ENCODE results near the gene TMEM138.

The TMEM138 gene

DNA sequence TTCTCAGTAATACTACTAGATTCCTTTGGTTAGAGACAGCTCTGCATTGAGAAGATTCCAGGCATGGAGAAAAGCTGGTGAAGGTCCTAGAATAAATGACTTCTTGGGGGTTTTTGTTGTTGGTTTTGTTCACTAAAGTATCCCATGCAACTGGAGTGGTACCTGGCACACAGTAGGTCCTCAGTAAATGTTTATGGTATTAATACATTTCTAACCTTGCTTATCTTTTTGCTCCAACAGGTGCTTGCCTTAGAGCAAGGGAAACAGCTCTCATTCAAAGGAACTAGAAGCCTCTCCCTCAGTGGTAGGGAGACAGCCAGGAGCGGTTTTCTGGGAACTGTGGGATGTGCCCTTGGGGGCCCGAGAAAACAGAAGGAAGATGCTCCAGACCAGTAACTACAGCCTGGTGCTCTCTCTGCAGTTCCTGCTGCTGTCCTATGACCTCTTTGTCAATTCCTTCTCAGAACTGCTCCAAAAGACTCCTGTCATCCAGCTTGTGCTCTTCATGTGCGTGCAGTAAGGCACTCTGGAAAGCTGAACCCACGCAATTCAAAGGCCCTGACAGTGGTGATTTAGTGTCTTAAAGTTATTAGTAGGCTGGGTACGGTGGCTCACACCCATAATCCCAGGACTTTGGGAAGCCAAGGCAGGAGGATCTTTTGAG is 2.0 kb downstream of the TMEM138 start:
- H3K9ac ChIP-seq (ENCODE audit: low read depth in 1 of 2, low read length in 2 of 2): no peak overlapping the region
- no peak overlapping the region for H3K27ac ChIP-seq (ENCODE audit: low read depth in 2 of 2, low read length in 2 of 2)
- H3K4me1 ChIP-seq (ENCODE audit: control insufficient read depth in 2 of 2, insufficient read depth in 2 of 2, low read length in 2 of 2): peaks cover 6 to 21% of the 10 kb centered on the region in 2 donors
- peaks cover 36 to 41% of the 10 kb centered on the region in 2 donors for H3K36me3 ChIP-seq (ENCODE audit: control insufficient read depth in 2 of 2, insufficient read depth in 2 of 2, low read length in 2 of 2)
- H3K4me3 ChIP-seq (ENCODE audit: low read length in 2 of 2): no peak overlapping the region
- H3K27me3 ChIP-seq (ENCODE audit: control insufficient read depth in 2 of 2, insufficient read depth in 2 of 2, low read length in 2 of 2): no peaks in the 10 kb centered on the region
- no peaks in the 10 kb centered on the region for H3K9me3 ChIP-seq (ENCODE audit: control insufficient read depth in 2 of 2, low read length in 2 of 2)

DNA sequence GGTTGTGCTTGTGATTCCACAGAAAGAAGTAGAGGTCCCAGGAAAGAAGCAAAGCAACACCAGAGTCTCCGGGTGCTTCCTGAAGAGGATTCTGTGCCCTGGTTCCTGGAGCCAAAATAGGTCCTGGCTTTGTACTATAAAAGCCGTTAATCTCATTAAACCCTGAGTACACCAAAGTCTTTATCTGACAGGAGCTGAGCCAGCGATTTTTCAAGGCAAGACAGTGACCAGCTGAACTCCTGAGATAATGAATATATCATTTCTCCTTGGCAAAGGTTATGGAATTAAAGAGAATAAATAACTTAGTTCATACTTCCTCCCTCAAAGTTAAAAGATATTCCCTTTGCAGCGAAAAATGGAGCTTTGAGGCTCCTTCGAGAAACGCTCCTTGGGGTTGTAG is 5.2 kb downstream of the TMEM138 start:
- Histone ChIP-seq H3K36me3 (ENCODE audit: control insufficient read depth in 2 of 2, insufficient read depth in 2 of 2, low read length in 2 of 2) (peaks cover 45 to 47% of the 10 kb centered on the region in 2 donors), H3K4me3 (ENCODE audit: low read length in 2 of 2) (no peak overlapping the region), H3K4me1 (ENCODE audit: control insufficient read depth in 2 of 2, insufficient read depth in 2 of 2, low read length in 2 of 2) (peaks cover 0 to 6% of the 10 kb centered on the region in 2 donors), H3K9ac (ENCODE audit: low read depth in 1 of 2, low read length in 2 of 2) (no peak overlapping the region), H3K27me3 (ENCODE audit: control insufficient read depth in 2 of 2, insufficient read depth in 2 of 2, low read length in 2 of 2) (no peaks in the 10 kb centered on the region), H3K9me3 (ENCODE audit: control insufficient read depth in 2 of 2, low read length in 2 of 2) (no peaks in the 10 kb centered on the region), H3K27ac (ENCODE audit: low read depth in 2 of 2, low read length in 2 of 2) (no peak overlapping the region)

DNA sequence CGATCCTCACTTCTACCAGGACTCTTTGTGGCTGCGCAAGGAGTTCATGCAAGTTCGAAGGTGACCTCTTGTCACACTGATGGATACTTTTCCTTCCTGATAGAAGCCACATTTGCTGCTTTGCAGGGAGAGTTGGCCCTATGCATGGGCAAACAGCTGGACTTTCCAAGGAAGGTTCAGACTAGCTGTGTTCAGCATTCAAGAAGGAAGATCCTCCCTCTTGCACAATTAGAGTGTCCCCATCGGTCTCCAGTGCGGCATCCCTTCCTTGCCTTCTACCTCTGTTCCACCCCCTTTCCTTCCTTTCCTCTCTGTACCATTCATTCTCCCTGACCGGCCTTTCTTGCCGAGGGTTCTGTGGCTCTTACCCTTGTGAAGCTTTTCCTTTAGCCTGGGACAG is 6.5 kb downstream of the TMEM138 start:
- no peak overlapping the region for H3K9ac ChIP-seq (ENCODE audit: low read depth in 1 of 2, low read length in 2 of 2)
- H3K4me1 ChIP-seq (ENCODE audit: control insufficient read depth in 2 of 2, insufficient read depth in 2 of 2, low read length in 2 of 2): no peaks in the 10 kb centered on the region
- H3K9me3 ChIP-seq (ENCODE audit: control insufficient read depth in 2 of 2, low read length in 2 of 2): no peaks in the 10 kb centered on the region
- H3K27ac ChIP-seq (ENCODE audit: low read depth in 2 of 2, low read length in 2 of 2): no peak overlapping the region
- peaks cover 43 to 47% of the 10 kb centered on the region in 2 donors for H3K36me3 ChIP-seq (ENCODE audit: control insufficient read depth in 2 of 2, insufficient read depth in 2 of 2, low read length in 2 of 2)
- no peak overlapping the region for H3K4me3 ChIP-seq (ENCODE audit: low read length in 2 of 2)
- H3K27me3 ChIP-seq (ENCODE audit: control insufficient read depth in 2 of 2, insufficient read depth in 2 of 2, low read length in 2 of 2): no peaks in the 10 kb centered on the region

DNA sequence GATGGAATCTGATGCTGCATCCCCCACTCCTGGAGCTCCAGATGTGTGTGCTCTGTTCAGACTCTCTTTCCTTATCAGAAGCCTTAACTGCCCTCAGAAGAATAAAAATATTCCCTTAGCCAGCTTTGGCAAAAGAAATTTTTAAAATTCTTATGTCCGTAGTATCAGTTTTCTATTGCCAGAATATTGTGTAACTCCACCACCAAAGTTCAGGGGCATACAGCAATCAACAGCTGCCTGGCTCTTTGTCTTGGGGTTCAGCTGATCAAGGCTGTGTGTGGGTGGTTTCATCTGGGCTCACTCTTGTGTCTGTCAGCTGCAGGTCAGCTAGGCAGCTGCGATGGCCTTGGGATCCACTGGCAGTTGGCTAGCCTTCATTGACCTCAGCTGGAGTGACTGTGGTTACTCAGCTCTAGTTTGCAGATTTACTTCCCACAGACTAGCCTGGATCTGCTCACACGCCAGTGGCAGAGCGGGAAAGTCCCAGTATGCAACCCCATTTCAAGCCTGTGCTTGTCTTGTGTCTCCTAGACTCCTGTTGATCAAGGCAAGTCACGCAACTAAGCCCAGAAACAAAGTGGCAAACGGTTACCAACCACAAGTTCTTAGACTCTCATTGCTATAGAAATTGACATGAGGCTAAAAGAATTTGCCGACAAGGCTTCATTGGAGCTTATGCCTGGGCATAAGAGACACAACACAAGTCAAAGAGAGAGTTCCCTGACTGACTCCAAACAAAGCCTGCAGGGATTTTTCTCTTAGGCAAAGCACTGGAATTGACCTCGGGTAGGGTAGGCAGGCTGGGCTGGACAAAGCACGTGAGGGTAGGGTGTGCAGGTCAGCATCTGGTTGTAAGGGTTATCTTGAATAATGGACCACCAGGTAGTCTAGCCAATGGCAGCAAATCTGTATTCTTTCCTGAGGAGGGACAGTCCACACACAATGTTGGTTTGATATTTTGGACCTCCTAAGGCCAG is 7.5 kb downstream of the TMEM138 start:
- H3K4me3 ChIP-seq (ENCODE audit: low read length in 2 of 2): no peak overlapping the region
- H3K36me3 ChIP-seq (ENCODE audit: control insufficient read depth in 2 of 2, insufficient read depth in 2 of 2, low read length in 2 of 2): peaks cover 41 to 42% of the 10 kb centered on the region in 2 donors
- H3K9me3 ChIP-seq (ENCODE audit: control insufficient read depth in 2 of 2, low read length in 2 of 2): no peaks in the 10 kb centered on the region
- H3K27me3 ChIP-seq (ENCODE audit: control insufficient read depth in 2 of 2, insufficient read depth in 2 of 2, low read length in 2 of 2): no peaks in the 10 kb centered on the region
- H3K9ac ChIP-seq (ENCODE audit: low read depth in 1 of 2, low read length in 2 of 2): no peak overlapping the region
- no peak overlapping the region for H3K27ac ChIP-seq (ENCODE audit: low read depth in 2 of 2, low read length in 2 of 2)
- H3K4me1 ChIP-seq (ENCODE audit: control insufficient read depth in 2 of 2, insufficient read depth in 2 of 2, low read length in 2 of 2): no peaks in the 10 kb centered on the region

DNA sequence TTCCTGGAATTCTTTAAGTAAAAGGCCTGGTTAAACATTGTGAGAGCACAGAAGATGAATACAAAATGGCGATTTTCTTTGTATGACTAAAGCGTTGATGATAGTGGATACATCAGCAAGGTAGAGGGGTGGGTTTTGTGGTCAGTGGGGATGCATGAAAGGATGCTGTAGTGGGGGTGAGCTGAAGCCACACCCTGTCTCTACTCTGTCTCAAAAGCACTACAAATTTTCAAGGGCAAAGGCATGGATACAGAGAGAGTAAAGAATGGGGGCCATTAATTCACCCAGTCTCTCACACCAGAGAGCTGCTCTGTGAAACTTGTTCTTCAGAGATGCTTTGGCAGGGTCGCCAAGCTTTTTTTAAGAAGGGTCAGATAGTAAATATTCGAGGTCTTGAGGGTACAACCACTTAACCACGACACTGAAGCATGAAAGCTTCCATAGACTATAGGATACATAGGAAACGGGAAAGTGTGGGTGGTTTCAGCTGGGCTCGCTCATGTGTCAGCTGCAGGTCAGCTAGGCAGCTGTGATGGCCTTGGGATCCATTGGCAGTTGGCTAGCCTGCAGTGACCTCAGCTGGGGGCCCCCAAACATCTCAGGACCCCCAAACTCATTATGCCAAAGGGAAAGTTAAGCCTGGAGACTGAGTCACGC is 8.3 kb downstream of the TMEM138 start:
- peaks cover 39 to 41% of the 10 kb centered on the region in 2 donors for H3K36me3 ChIP-seq (ENCODE audit: control insufficient read depth in 2 of 2, insufficient read depth in 2 of 2, low read length in 2 of 2)
- H3K27ac ChIP-seq (ENCODE audit: low read depth in 2 of 2, low read length in 2 of 2): no peak overlapping the region
- H3K4me3 ChIP-seq (ENCODE audit: low read length in 2 of 2): no peak overlapping the region
- H3K4me1 ChIP-seq (ENCODE audit: control insufficient read depth in 2 of 2, insufficient read depth in 2 of 2, low read length in 2 of 2): no peaks in the 10 kb centered on the region
- no peaks in the 10 kb centered on the region for H3K9me3 ChIP-seq (ENCODE audit: control insufficient read depth in 2 of 2, low read length in 2 of 2)
- H3K27me3 ChIP-seq (ENCODE audit: control insufficient read depth in 2 of 2, insufficient read depth in 2 of 2, low read length in 2 of 2): no peaks in the 10 kb centered on the region
- H3K9ac ChIP-seq (ENCODE audit: low read depth in 1 of 2, low read length in 2 of 2): no peak overlapping the region

DNA sequence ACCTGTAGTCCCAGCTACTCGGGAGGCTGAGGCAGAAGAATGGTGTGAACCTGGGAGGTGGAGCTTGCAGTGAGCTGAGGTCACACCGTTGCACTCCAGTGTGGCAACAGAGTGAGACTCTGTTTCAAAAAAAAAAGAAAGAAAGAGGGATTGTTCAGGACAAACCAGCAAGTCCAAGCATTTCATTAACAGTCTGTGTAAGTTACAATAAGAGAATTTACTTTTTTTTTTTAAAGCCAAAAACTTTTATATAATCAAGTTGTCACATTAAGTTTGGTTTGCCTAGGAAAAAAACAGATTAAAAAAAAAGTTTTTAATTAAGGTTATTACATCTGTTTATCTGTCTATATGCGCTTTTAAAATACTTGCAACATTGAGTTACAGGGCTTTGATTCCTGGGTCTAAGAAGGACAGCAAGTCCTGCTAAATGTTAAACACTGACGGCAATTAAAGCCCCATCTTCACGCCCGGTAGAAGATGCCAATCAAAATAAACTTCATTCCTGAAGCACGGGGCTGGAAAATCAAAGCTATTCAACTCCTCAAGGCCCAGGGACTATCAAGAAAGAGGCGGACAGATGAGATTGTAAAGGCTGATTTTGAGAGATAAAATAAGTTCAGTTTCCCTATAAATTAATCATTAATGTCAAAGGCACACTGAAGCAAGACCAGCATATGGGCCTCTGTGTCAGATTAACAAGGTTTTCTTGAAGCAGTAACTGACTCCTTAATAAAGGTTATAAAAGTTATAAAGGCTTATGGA is 10.7 kb downstream of the TMEM138 start:
- Histone ChIP-seq H3K4me3 (ENCODE audit: low read length in 2 of 2) (no peak overlapping the region), H3K9ac (ENCODE audit: low read depth in 1 of 2, low read length in 2 of 2) (no peak overlapping the region), H3K36me3 (ENCODE audit: control insufficient read depth in 2 of 2, insufficient read depth in 2 of 2, low read length in 2 of 2) (peaks cover 18 to 20% of the 10 kb centered on the region in 2 donors), H3K27ac (ENCODE audit: low read depth in 2 of 2, low read length in 2 of 2) (no peak overlapping the region), H3K9me3 (ENCODE audit: control insufficient read depth in 2 of 2, low read length in 2 of 2) (no peaks in the 10 kb centered on the region), H3K4me1 (ENCODE audit: control insufficient read depth in 2 of 2, insufficient read depth in 2 of 2, low read length in 2 of 2) (no peaks in the 10 kb centered on the region), H3K27me3 (ENCODE audit: control insufficient read depth in 2 of 2, insufficient read depth in 2 of 2, low read length in 2 of 2) (no peaks in the 10 kb centered on the region)

DNA sequence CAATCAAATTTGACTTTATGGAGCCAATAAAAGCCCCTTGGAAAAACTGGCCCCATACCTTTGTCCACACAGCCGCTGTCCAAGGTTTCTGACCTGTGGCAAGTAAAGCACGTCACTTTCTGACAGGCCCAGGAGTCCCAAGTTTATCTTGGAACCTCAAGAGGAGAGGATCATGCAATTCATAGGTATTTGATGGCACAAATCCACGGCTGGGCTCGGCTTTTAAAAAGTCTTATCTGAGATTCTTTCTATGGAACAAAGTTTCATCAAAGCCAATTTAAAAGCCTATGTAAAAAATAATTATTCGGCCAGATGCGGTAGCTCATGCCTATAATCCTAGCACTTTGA is 13.6 kb downstream of the TMEM138 start:
- no peak overlapping the region for H3K27ac ChIP-seq (ENCODE audit: low read depth in 2 of 2, low read length in 2 of 2)

DNA sequence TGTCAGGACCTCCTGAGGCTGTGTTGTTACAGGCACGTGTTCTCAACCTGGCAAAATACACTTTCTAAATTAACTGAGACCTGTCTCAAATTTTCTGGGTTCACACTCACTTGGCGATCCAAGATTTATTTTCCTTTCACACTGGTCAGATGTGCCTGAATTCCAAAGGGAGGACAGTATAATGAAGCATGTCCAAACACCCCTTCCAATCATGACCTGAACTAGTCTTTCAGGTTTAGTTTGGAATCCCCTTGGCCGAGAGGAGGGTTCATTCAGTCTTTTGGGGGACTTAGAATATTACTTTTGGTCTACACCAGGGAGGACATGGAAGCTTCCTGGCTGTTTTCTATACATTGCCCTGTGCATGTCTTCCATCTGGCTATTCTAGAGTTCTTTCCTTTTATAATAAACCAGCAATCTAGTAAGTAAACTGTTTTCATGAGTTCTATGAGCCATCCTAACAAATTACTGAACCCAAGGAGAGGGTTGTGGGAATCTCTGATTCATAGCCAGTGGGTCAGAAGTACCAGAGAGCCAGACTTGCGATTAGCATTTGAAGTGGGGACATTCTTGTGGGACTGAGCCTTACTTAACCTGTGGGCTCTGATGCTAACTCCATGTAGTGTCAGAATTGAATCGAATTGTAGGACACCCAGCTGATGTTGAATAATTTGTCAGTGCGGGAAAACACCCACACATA is 15.4 kb downstream of the TMEM138 start:
- Histone ChIP-seq H3K27ac (ENCODE audit: low read depth in 2 of 2, low read length in 2 of 2) (no peak overlapping the region), H3K4me1 (ENCODE audit: control insufficient read depth in 2 of 2, insufficient read depth in 2 of 2, low read length in 2 of 2) (peaks cover 0 to 2% of the 10 kb centered on the region in 2 donors), H3K27me3 (ENCODE audit: control insufficient read depth in 2 of 2, insufficient read depth in 2 of 2, low read length in 2 of 2) (no peaks in the 10 kb centered on the region), H3K36me3 (ENCODE audit: control insufficient read depth in 2 of 2, insufficient read depth in 2 of 2, low read length in 2 of 2) (no peaks in the 10 kb centered on the region), H3K9ac (ENCODE audit: low read depth in 1 of 2, low read length in 2 of 2) (no peak overlapping the region), H3K4me3 (ENCODE audit: low read length in 2 of 2) (no peak overlapping the region), H3K9me3 (ENCODE audit: control insufficient read depth in 2 of 2, low read length in 2 of 2) (no peaks in the 10 kb centered on the region)

More for the DNA sequence above, 13.6 kb downstream of the TMEM138 start:
- H3K4me3 ChIP-seq (ENCODE audit: low read length in 2 of 2): no peak overlapping the region
- H3K27me3 ChIP-seq (ENCODE audit: control insufficient read depth in 2 of 2, insufficient read depth in 2 of 2, low read length in 2 of 2): no peaks in the 10 kb centered on the region
- H3K9ac ChIP-seq (ENCODE audit: low read depth in 1 of 2, low read length in 2 of 2): no peak overlapping the region
- H3K36me3 ChIP-seq (ENCODE audit: control insufficient read depth in 2 of 2, insufficient read depth in 2 of 2, low read length in 2 of 2): no peaks in the 10 kb centered on the region
- H3K9me3 ChIP-seq (ENCODE audit: control insufficient read depth in 2 of 2, low read length in 2 of 2): no peaks in the 10 kb centered on the region
- H3K4me1 ChIP-seq (ENCODE audit: control insufficient read depth in 2 of 2, insufficient read depth in 2 of 2, low read length in 2 of 2): peaks cover 0 to 2% of the 10 kb centered on the region in 2 donors

DNA sequence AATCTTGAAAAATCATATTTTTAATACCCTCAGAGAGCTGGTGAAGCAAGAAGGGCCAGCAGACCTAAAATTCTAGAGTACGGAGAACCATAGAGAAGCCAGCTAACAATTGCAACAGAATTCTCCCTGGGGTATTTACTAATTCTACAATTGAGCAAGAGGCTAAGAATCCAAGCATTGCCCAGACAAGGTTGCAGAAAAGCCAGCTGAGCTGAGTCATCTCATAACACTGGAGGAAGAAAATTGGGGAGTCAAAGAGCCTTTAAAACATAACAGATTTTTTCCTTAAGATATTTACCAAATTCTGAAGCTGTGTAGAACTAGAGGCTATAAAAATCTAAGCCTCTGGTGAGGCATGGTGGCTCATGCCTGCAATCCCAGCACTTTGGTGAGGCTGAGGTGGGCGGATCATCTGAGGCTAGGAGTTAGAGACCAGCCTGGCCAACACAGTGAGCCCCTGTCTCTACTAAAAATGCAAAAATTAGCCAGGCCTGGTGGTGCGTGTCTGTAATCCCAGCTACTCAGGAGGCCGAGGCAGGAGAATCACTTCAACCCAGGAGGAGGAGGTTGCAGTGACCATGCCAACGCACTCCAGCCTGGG is 16.6 kb downstream of the TMEM138 start:
- Histone ChIP-seq H3K9ac (ENCODE audit: low read depth in 1 of 2, low read length in 2 of 2) (no peak overlapping the region), H3K4me3 (ENCODE audit: low read length in 2 of 2) (no peak overlapping the region), H3K27ac (ENCODE audit: low read depth in 2 of 2, low read length in 2 of 2) (no peak overlapping the region)

More for the DNA sequence above, 16.6 kb downstream of the TMEM138 start:
- Histone ChIP-seq H3K36me3 (ENCODE audit: control insufficient read depth in 2 of 2, insufficient read depth in 2 of 2, low read length in 2 of 2) (no peaks in the 10 kb centered on the region), H3K27me3 (ENCODE audit: control insufficient read depth in 2 of 2, insufficient read depth in 2 of 2, low read length in 2 of 2) (no peaks in the 10 kb centered on the region), H3K9me3 (ENCODE audit: control insufficient read depth in 2 of 2, low read length in 2 of 2) (no peaks in the 10 kb centered on the region), H3K4me1 (ENCODE audit: control insufficient read depth in 2 of 2, insufficient read depth in 2 of 2, low read length in 2 of 2) (peaks cover 0 to 2% of the 10 kb centered on the region in 2 donors)
